Natural killer cell (primary cell): Measurements from ENCODE around the gene HAPLN2. TPM values are rescaled to one million over a fixed set of nuclear protein-coding genes. Genes with fewer than 3 reads are reported as not detected.

Experiments
- ATAC-seq, 3 donors: fragments of 150-1000 bp in 2 of 3; fragments of 200-7000 bp in 1 of 3; cut with Tn5 transposase; 1 replicate in 1 of 3; 2 replicates in 2 of 3; pipeline ENCODE4 v1.10.0; 2021; ENCODE audit warnings: mild to moderate bottlenecking in 2 of 3, moderate library complexity in 2 of 3
- DNase-seq, 2 donors: peaks; one replicate each; pipeline versions ENCODE4 v3.0.0 to v3.0.0-alpha.2; 2013 to 2021; ENCODE audit warnings: mixed read lengths in 1 of 2
- H3K27ac ChIP-seq: one replicate; pipeline ENCODE4 v1.5.1; 2013; ENCODE audit warnings: mild to moderate bottlenecking, low read length
- H3K27me3 ChIP-seq: one replicate; pipeline ENCODE4 v1.6.1; 2013; ENCODE audit warnings: low read length; ENCODE audit not compliant: control insufficient read depth, insufficient read depth
- H3K36me3 ChIP-seq: one replicate; pipeline ENCODE4 v1.6.1; 2013; ENCODE audit warnings: low read length; ENCODE audit not compliant: control insufficient read depth, insufficient read depth
- H3K4me1 ChIP-seq: one replicate; pipeline ENCODE4 v1.6.1; 2013; ENCODE audit warnings: low read length; ENCODE audit not compliant: control insufficient read depth, insufficient read depth
- H3K4me3 ChIP-seq: one replicate; pipeline ENCODE4 v1.5.1; 2013; ENCODE audit warnings: low read length
- H3K9me3 ChIP-seq: one replicate; pipeline ENCODE4 v1.6.1; 2013; ENCODE audit warnings: low read length; ENCODE audit not compliant: control insufficient read depth, insufficient read depth
- H3K27ac Mint-ChIP-seq, 2 donors: one replicate each; pipeline ENCODE4 v1.8.0; 2022; ENCODE audit warnings: mild to moderate bottlenecking in 2 of 2, mixed read lengths in 2 of 2, moderate library complexity in 1 of 2
- H3K27me3 Mint-ChIP-seq, 2 donors: one replicate each; pipeline ENCODE4 v1.8.0; 2022; ENCODE audit warnings: low read depth in 2 of 2, mixed read lengths in 2 of 2
- H3K36me3 Mint-ChIP-seq: one replicate; pipeline ENCODE4 v1.8.0; 2022; ENCODE audit warnings: mixed read lengths
- H3K4me1 Mint-ChIP-seq, 2 donors: one replicate each; pipeline ENCODE4 v1.8.0; 2022; ENCODE audit warnings: mixed read lengths in 2 of 2
- H3K4me3 Mint-ChIP-seq: one replicate; pipeline ENCODE4 v1.8.0; 2022; ENCODE audit warnings: mild to moderate bottlenecking, moderate library complexity, mixed read lengths
- H3K9me3 Mint-ChIP-seq, 2 donors: one replicate each; pipeline ENCODE4 v1.8.0; 2022; ENCODE audit warnings: mixed read lengths in 2 of 2
- WGBS: methylation state at CpG from one replicate; pipeline ENCODE4 v1.1.7; 2013; ENCODE audit warnings: missing lambda C conversion rate; ENCODE audit not compliant: insufficient coverage; 5-methylcytosine and 5-hydroxymethylcytosine counted together
- intact Hi-C: fragments of 100-400 bp; cut with micrococcal nuclease; formaldehyde crosslinking; loops from one replicate; pipeline ENCODE4 v1.14.2; 2022
- total RNA-seq, 4 donors: library from RNA; stranded (reverse); fragments of 120-200 nt in 1 of 4; gene quantifications; one replicate each; pipeline versions ENCODE4 v1.2.3 to v1.2.4, GENCODE V29; 2013 to 2022
- TF ChIP-seq, protein P1 (sequence below): fragments of 200-600 bp; IDR thresholded peaks from one replicate; pipeline ENCODE4 v1.8.0; 2022; ENCODE audit warnings: antibody characterized with exemption

The HAPLN2 gene
- total RNA-seq, 3 donors from 2014 or later (not counting 1 experiment from before 2014, with no cell fraction given): not detected

DNA sequence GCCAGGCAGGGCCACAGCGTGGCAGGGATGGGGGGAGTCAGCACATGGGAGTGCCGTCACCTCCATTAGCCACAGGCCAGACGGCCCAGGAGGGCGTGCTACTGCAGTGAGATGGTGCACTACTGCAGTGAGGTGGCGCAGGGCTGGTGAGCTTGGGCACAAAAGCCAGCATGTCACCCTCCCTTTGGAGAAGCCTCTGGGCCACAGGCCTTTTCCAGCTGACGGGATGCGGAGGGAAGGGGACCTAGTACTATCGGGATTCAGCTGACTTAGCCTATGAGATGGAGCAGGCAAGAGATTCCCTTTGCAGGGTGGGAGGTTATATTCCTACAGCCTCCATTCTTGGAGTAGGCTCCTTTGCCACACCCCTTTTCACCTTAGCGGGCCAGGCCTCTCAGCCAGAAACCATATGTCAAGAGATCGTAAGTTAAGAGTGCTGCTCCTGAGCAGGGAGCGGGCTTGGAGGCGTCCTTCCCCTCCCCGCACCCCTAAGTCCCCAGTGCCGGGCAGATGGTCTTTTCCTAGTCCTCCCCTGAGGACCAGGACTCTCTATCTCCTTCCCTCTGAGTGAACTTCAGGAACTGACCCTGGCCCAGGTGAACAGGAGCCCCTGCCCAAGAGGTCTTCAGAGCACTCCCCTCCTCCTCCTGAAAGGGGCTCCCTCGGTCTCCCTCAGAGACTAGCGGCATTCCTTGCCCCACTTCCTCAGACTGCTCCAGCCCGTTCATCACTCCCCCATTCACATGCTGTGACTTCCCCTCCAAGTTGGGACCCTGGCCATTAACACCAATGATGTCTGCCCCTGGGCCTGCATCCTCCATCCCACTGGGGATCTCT, 49.8 kb downstream of the HAPLN2 start:
- H3K9me3 Mint-ChIP-seq: no peaks in the 10 kb centered on the region
- Histone ChIP-seq H3K9me3 (no peaks in the 10 kb centered on the region), H3K27me3 (no peaks in the 10 kb centered on the region), H3K36me3 (no peaks in the 10 kb centered on the region), H3K4me1 (peaks cover 16% of the 10 kb centered on the region), H3K4me3 (no peak overlapping the region), H3K27ac (no peak overlapping the region)
- no peak overlapping the region for H3K4me3 Mint-ChIP-seq
- intact Hi-C loops: no loop called here
- 87% methylated on average over 17 of the region's 17 CpGs for WGBS
- no peak for ATAC-seq
- H3K27ac Mint-ChIP-seq: no peak overlapping the region
- TF ChIP-seq, protein P1, sequence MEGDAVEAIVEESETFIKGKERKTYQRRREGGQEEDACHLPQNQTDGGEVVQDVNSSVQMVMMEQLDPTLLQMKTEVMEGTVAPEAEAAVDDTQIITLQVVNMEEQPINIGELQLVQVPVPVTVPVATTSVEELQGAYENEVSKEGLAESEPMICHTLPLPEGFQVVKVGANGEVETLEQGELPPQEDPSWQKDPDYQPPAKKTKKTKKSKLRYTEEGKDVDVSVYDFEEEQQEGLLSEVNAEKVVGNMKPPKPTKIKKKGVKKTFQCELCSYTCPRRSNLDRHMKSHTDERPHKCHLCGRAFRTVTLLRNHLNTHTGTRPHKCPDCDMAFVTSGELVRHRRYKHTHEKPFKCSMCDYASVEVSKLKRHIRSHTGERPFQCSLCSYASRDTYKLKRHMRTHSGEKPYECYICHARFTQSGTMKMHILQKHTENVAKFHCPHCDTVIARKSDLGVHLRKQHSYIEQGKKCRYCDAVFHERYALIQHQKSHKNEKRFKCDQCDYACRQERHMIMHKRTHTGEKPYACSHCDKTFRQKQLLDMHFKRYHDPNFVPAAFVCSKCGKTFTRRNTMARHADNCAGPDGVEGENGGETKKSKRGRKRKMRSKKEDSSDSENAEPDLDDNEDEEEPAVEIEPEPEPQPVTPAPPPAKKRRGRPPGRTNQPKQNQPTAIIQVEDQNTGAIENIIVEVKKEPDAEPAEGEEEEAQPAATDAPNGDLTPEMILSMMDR: no peak
- H3K4me1 Mint-ChIP-seq: no peaks in the 10 kb centered on the region
- peaks cover 29 to 31% of the 10 kb centered on the region in 2 donors for H3K27me3 Mint-ChIP-seq
- no peak for DNase-seq
- H3K36me3 Mint-ChIP-seq: no peaks in the 10 kb centered on the region

DNA sequence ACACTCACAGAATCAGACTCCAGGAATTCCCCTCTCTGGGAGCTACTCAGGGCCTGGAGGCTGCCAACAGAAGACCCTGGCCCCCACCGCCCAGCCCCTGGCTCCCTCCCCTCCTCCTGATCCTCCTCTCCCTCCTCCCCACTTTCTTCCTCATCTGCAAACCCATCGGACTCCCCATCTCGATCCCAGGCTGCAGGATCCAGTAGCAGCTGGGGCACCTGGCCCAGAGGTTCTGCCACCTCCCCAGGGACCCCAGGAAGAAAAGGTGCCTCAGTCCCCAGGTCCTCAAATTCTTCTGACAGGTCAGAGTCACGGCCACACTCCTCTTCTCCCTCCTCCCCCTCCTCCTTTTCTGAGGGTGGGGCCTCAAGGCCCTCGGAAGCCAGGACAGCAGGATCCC, 50.6 kb downstream of the HAPLN2 start:
- H3K27ac ChIP-seq: no peak overlapping the region
- no peak for DNase-seq
- peaks cover 10% of the 10 kb centered on the region for H3K4me1 ChIP-seq
- H3K27me3 Mint-ChIP-seq: peaks cover 33 to 36% of the 10 kb centered on the region in 2 donors
- ATAC-seq: no peak
- no peaks in the 10 kb centered on the region for H3K27me3 ChIP-seq
- H3K9me3 Mint-ChIP-seq: no peaks in the 10 kb centered on the region
- no peak overlapping the region for H3K4me3 Mint-ChIP-seq
- H3K4me3 ChIP-seq: no peak overlapping the region
- H3K27ac Mint-ChIP-seq: no peak overlapping the region
- intact Hi-C loops: no loop called here
- 72% methylated on average over 5 of the region's 5 CpGs for WGBS
- no peaks in the 10 kb centered on the region for H3K9me3 ChIP-seq
- no peaks in the 10 kb centered on the region for H3K4me1 Mint-ChIP-seq
- no peaks in the 10 kb centered on the region for H3K36me3 Mint-ChIP-seq
- H3K36me3 ChIP-seq: no peaks in the 10 kb centered on the region
- TF ChIP-seq, protein P1: no peak

DNA sequence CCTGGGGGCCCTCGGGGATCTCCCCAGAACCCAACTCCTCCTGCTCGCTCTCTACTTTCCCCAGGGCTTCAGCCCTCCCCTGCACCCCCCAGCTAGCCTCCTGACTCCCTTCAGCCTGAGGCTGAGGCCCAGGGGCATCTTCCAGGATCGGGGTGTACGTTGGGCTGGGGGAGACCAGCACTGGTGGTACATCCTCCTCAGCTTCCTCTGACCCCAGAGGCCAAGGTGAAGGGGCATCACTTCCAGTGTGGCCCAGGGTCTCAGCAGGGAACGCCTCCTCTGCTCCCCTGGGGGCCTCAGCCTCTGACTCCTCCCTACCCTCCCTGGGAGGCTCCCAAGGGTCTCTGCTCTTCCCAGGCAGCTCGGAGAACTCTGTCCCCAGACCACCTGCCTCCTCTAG, 51.1 kb downstream of the HAPLN2 start:
- H3K36me3 Mint-ChIP-seq: no peaks in the 10 kb centered on the region
- TF ChIP-seq, protein P1: no peak
- Histone ChIP-seq H3K4me3 (no peak overlapping the region), H3K27me3 (no peaks in the 10 kb centered on the region), H3K9me3 (no peaks in the 10 kb centered on the region), H3K36me3 (no peaks in the 10 kb centered on the region), H3K27ac (no peak overlapping the region), H3K4me1 (peaks cover 5% of the 10 kb centered on the region)
- DNase-seq (no peak), ATAC-seq (no peak)
- WGBS: 77% methylated on average over 6 of the region's 6 CpGs
- H3K27ac Mint-ChIP-seq: no peak overlapping the region
- intact Hi-C loops: no loop called here
- H3K27me3 Mint-ChIP-seq: peaks cover 33 to 36% of the 10 kb centered on the region in 2 donors
- no peaks in the 10 kb centered on the region for H3K9me3 Mint-ChIP-seq
- no peaks in the 10 kb centered on the region for H3K4me1 Mint-ChIP-seq
- H3K4me3 Mint-ChIP-seq: no peak overlapping the region
